CD4-positive, alpha-beta T cell treated with Interleukin-1 beta for 1 hour (primary cell): ENCODE results near the gene TAPBPL.
"Not testable (repeated sequence)": the region's sequence is repeated elsewhere in the genome, so short reads cannot be mapped to it uniquely, and the experiment has no call there.

Experiments used
- DNase-seq, 2 donors: peaks; one replicate each; pipeline ENCODE4 v3.0.0-alpha.2; 2020 to 2022

Gene TAPBPL

DNA sequence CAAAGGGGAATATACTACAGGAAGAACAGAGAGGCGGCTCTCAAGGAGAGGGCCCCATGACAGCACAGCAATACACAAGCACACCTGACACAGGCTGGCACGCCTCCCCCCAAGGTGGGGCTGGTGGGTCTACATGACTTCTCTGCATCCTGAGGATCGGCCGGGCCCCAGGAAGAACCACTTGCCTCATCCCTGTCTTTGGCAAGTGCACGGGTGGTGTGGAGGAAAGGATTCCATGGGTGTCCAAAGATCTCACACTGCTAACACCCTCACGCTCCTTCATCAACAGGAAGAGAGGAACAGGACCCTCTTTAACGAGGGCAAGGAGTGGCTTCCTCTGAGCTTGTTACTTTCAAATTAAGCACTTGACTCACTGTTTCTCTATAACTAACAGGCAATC is 11.4 kb downstream of the TAPBPL start:
- no peak for DNase-seq

DNA sequence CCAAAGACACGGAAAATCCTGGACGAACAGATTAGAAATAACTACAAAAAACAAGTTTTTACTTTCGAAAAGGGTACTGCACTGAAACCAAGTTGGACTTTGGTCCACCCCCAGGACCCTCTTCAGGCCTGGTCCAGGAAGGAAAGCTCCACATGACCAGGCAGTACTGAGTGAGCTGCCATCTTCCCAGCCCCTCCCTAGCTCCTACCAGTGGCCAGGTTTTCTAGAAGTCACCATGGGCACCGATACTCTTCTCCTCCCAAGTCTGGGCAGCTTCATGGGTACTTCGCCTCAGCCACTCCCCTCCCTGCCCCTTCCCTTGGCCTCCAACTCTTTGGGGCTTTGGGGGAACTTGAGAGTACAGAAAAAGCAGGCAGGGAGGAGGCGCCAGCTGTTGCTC is 12.0 kb downstream of the TAPBPL start:
- no peak for DNase-seq

DNA sequence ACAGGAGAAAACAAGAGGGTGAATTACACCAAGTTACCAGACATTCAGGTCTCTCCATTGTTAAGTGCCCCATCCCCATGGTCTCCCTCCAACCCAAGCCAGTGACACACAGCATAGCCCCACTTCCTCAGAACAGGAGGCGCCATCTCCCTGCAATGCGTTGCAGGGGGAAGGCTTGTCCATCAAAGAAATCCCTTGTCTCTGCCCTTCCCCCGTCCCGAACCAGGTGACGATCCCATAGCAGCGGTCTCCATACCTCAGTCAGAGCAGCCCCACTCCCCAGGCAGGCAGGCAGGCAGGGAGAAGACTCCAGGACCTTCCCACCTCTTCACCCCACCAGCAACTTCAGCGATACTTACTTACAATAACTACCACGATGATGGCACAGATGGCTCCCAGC is 12.7 kb downstream of the TAPBPL start:
- DNase-seq: no peak

DNA sequence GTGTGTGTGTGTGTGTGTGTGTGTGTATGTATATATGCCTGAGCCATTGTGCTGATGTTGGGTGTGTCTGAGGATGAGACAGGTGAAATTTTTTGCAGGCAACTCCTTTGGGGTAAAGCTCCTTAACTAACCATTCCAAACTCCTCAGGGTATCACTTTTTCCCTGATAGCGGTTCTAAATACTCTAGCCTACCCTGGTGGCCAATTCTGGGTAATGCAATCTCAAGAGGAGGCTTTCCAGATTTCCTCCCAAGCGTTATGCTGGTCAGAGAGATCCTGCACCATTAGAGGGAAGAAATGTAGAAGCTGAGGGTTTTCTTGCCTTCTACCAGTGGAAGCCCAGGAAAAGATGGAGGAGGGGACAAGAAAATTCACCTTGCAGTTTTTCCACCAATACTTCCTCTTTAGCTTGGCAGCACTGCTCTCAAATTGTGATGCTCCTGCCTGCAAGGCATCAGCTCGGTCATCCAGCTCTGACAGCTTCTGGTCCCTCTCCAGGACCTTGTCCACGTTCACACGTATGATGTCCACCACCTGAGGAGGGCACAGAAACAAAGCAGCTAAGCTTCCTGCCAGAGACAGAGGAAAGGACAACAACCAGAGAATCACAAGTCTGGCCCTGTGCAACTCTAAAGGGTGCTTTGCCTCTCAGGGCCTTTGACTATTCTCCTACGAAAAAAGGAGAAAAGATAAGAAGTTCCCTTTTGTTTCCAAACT is 13.8 kb downstream of the TAPBPL start:
- DNase-seq: peak; percentile 41 to 69

DNA sequence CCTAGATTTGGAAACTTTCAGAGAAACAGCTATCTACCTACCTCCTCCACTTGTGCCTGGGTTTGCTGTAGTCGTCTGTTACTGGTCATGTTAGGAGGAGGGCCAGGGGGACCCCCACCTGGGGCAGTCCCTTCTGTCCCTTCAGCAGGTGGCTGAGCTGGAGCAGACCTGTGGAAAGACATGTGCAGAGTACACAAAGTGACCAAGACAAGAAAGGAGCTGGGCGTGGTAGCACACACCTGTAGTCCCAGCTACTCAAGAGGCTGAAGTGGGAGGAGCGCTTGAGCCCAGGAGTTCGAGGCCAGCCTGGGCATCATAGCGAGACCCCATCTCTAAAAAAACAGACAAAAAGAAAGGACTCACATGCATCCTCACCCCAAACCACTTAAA is 14.3 kb downstream of the TAPBPL start:
- DNase-seq: no peak

DNA sequence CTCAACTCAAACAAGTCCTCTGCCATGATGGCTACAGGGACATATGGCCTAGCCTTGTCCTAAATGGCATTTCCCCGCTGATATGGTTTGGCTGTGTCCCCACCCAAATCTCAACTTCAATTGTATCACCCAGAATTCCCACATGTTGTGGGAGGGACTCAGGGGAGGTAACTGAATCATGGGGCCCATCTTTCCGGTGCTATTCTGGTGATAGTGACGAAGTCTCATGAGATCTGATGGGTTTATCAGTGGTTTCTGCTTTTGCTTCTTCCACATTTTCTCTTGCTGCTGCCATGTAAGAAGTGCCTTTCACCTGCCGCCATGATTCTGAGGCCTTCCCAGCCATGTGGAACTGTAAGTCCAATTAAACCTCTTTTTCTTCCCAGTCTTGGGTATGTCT is 14.9 kb downstream of the TAPBPL start:
- not testable (repeated sequence) for DNase-seq

DNA sequence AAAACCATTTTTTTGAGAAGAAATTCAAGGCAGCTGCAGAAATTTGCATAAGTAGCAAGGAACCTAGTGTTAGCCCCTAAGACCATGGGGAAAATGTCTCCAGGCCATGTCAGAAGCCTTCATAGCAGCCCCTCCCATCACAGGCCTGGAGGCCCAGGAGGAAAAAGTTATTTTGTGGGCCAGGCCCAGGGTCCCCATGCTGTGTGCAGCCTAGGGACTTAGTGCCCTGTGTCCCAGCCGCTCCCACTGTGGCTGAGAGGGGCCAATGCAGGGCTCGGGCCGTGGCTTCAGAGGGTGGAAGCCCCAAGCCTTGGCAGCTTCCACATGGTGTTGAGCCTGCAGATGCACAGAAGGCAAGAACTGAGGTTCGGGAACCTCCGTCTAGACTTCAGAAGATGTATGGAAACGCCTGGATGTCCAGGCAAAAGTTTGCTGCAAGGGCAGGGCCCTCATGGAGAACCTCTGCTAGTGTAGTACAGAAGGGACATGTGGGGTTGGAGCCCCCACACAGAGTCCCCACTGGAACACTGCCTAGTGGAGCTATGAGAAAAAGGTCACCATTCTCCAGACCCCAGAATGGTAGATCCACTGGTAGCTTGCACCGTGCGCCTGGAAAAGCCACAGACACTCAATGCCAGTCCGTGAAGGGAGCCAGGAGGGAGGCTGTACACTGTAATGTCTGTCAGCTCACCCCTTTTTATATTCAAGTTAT is 15.9 kb downstream of the TAPBPL start:
- DNase-seq: not testable (repeated sequence)

DNA sequence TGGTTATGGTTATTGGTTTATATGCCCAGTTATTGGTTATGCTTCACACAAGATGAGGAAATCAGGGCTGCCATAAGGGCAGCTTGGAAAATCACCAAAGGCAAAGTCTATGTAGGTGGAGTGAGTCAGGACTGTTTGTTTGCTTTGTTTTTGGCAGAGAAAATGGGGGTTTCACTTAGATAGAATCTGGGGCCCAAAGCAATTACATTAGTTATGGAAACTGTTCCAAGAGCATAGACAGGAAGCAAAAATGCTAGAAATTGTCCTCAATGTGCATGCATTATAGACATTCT is 16.4 kb downstream of the TAPBPL start:
- no peak for DNase-seq

DNA sequence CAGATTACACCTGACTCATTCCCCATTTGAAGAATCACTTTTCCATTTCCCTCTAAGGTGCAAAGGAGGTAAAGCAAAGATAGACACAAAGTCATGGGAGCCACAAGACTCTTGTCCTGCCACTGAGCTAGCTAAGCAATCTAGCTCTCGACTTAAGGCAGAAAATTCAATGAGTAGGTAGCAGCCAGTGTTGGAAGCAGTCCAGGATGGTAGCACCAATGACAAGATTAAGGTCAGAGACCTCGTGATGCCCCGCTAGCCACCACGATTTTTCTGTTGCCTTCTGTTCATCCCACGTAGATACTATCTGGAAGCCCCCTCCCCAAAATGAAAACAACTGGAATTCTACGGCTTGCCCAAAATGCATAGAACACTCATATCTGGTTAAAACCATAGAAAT is 17.2 kb downstream of the TAPBPL start:
- no peak for DNase-seq

DNA sequence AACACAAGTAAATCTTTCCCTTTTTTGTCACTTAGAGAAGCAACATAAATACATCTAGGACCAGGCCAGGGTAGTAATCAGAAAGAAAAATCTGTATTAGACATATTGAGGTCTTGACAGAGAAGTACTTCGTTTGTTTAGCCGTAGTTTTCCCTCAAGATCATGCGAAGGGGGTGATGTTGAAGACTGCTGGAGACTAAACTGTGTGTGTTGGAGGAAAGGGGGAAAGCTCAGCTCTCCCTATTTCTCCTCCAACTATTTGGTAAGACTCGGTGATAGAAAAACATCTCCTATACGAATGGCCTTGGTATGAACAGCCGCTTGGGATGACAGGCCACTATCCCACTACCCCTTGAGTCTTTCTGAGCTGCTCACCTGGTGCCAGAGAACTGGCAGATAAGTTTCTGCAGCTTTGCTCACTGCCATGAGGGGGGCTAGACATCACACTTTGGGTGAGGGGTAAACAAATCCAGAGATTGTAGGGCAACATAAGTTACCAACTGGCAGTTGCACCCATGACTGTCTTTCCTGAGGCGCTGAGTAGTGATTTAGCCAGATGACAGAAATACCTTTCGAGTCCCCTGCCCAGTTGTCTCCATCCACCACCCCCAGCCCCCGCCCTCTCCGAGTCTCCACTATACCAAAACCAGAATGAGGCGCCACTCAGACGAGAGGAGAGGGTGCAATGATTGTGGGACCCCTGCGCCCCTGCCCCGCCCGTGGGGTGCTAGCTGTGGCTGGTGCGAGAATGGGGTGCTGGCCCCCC is 17.9 kb downstream of the TAPBPL start:
- DNase-seq: no peak

DNA sequence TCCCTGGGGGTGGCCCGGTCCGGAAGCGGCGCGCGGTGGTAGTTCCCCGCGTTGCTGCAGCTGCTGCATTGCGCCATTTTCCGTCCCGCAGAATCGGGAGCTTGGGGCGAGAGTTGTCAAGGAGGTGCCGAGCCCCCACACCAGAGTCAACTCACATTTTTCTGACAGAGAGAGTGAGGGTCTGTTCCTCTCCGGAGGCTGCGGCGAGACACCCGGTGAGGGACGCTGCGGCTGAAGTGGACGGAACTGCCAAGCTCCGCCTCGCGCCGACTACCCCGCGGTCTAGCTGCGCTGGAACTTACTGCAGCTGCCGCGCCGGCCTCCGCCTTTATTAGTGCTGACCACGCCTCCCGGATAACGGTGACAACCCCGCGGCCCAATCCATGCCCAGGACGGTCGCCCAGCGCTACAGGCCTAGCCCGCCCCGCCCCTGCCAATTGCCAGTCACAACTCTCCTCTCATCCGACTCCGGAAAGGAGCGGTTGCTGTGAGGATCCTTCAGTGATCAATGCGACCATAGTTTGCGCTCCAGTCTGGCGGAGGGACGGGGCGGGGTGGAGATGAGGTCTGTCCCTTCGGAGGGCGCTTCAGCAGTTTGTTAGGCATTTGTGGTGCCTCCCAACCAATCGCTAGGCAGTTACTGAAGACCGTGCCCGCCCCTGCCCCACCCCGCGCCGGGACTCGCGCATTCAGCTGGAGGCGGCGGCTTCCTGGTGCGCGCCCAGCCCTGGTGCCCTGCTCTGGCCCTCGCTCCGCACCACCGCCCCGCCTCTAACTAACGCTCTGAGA is 18.7 kb downstream of the TAPBPL start, which contains the start of gene VAMP1:
TSS of gene VAMP1 (minus strand) at position 303 of the 789 bp plus-strand sequence. CDS start at position 157, 146 bp downstream.
- peak; percentile 95 to 96 for DNase-seq

DNA sequence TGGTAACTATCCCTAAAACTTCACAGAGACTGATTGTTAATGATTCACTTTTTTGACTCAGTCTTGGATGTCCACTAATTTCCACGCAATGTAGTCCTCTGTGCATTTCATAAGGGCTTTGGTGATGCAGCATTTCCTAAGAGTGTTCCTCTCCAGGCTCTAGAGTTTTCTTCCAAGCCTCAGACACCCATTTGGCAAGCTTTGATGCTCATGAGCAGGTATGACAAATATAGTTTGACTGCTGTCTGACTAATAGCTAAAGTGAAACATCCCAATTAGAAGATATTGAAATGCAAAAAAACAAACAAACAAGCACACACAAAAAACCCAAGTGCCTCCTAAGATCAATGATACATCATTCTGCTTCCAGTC is 20.1 kb downstream of the TAPBPL start:
- DNase-seq: no peak

DNA sequence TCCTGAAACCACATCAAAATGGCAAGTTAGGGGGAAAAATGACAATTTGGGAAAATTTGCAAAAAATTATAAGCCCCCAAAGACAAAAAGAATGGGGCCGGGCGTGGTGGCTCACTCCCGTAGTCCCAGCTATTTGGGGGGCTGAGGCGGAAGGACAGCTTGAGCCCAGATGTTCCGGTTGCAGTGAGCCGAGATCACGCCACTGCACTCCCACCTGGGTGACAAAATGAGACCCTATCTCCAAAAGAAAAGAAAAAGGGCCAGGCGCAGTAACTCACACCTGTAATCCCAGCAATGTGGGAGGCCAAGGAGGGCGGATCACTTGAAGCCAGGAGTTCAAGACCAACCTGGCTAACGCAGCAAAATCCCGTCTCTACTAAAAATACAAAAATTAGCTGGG is 20.6 kb downstream of the TAPBPL start:
- no peak for DNase-seq

DNA sequence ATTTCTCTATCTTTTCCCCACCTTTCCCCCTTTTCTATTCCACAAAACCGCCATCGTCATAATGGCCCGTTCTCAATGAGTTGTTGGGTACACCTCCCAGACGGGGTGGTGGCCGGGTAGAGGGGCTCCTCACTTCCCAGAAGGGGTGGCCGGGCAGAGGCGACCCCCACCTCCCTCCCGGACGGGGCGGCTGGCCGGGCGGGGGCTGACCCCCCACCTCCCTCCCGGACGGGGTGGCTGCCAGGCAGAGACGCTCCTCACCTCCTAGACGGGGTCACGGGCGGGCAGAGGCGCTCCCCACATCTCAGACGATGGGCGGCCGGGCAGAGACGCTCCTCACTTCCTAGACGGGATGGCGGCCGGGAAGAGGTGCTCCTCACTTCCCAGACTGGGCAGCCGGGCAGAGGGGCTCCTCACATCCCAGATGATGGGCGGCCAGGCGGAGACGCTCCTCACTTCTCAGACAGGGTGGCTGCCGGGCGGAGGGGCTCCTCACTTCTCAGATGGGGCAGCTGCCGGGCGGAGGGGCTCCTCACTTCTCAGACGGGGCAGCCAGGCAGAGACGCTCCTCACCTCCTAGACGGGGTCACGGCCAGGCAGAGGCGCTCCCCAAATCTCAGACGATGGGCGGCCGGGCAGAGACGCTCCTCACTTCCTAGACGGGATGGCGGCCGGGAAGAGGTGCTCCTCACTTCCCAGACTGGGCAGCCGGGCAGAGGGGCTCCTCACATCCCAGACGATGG is 23.6 kb downstream of the TAPBPL start:
- DNase-seq: not testable (repeated sequence)

DNA sequence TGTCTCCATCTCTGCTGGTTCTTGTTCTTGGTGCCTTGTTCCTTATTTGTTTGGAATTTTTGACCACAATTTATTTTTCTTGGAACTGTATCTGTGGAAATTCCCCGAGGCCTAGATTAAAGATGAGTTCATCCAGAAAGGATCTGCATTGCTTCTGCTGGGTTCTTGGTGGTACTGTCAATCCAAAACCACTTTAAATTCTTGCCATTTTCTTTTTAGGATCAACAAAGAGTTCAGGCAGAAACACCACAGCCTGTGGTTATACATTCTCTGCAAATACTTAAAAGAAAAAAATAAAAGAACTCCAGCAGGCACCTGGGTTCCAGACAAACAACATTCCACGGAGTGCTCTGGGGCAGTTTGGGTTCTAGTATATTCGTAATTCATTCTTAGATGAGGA is 24.6 kb downstream of the TAPBPL start:
- no peak for DNase-seq

DNA sequence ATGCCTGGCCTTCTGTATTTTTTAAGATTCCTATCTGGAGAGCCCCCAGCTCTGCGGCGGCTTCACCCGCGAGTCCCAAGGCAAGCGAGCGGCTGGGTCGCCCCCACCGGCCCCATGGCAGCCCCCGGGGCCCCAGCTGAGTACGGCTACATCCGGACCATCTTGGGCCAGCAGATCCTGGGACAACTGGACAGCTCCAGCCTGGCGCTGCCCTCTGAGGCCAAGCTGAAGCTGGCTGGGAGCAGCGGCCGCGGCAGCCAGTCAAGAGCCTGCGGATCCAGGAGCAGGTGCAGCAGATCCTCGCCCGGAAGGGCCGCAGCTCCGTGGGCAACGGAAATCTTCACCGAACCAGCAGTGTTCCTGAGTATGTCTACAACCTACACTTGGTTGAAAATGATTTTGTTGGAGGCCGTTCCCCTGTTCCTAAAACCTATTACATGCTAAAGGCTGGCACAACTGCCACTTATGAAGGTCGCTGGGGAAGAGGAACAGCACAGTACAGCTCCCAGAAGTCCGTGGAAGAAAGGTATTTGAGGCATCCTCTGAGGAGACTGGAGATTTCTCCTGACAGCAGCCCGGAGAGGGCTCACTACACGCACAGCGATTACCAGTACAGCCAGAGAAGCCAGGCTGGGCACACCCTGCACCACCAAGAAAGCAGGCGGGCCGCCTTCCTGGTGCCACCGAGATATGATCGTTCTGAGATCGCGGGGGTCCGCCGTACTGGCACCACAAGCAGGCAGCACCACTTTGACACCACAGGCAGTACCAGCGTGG is 25.9 kb downstream of the TAPBPL start:
- not testable (repeated sequence) for DNase-seq

DNA sequence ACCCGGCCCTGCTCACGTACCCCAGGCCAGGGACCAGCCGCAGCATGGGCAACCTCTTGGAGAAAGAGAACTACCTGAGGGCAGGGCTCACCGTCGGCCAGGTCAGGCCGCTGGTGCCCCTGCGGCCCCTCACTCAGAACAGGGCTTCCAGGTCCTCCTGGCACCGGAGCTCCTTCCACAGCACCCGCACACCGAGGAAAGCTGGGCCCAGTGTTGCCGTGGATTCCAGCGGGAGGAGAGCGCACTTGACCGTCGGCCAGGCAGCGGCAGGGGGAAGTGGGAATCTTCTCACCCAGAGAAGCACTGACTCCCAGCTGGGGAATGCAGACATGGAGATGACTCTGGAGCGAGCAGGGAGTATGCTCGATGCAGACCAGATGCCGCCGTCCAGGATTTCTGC is 26.6 kb downstream of the TAPBPL start:
- no peak for DNase-seq

DNA sequence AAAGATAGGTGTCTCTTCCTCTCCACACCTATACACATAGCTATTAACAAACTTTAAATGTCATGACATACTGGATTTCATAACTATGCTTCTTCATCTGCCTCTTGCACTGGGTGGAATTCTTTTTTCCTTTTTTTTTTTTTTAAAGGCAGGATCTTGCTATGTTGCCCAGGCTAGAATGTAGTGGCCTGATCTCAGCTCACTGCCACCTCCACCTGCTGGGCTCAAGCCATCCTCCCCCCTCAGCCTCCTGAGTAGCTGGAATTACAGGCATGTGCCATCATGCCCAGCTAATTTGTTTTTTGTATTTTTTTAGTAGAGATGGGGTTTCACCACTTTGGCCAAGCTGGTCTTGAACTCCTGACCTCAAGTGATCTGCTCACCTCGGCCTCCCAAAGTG is 36.4 kb downstream of the TAPBPL start:
- no peak for DNase-seq

DNA sequence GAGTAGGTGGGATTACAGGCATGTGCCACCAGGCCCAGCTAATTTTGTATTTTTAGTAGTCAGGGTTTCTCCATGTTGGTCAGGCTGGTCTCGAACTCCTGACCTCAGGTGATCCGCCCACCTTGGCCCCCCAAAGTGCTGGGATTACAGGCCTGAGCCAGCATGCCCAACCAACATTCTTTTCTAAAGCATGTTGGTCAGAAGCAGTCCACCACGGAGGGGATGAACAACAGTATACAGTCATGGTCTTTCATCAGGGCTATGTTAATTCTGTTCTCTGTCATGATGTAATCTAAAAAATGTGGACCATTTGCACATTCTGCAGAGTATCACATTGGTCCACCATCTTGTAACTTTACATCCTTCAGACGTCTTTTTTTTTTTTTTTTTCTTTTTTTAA is 37.6 kb downstream of the TAPBPL start:
- no peak for DNase-seq

DNA sequence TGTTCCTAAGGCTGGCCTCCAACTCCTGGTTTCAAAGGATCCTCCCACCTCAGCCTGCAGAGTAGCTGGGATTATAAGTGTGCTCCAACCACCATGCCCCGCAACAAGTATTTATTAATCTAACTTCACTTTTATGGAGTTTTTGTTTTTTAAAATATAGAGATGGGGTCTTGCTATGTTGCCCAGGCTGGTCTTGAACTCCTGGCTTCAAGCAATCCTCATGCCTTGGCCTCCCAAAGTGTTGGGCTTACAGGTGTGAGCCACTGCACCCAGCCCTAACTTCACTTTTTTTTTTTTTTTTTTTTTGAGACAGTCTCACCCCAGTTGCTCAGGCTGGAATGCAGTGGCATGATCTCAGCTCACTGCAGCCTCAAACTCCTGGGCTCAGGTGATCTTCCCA is 38.8 kb downstream of the TAPBPL start:
- DNase-seq: not testable (repeated sequence)

DNA sequence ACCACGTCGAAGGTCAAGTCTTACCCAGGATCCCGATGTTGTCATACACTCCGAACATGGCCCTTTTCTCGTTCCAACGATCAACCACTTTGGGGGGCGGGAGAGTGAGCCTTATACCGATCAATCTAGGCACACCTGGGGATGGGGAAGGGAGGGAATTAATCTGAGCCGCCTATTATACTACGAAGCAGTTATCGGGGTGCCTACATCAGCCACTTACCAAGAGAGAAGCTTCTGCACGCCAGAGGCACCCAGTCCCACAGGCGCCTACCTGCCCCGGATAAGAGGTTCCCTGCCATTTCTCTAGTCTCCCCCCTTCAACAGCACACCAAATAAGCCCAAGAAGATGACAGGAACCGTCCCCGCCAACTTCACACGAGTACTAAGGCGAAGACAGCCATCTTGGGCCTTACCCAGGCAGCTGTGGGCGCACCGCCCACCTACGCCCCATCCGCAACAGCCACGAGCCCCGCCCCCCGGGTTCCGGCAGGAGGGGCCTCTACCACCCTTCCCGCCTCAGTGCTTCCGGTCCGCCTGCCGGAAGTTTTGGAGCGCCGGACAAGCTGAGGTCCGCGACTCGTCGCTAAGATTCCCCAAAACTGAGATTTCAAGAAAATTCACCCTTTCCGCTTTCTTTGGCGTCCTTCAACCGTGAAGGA is 41.1 kb downstream of the TAPBPL start, which contains the start of gene MRPL51:
TSS of gene MRPL51 (minus strand) at position 425 of the 659 bp plus-strand sequence. CDS start at position 299, 126 bp downstream.
- DNase-seq: peak; percentile 95 to 96
